ENCODE measurements around the gene OSBPL2.

Gene OSBPL2

DNA sequence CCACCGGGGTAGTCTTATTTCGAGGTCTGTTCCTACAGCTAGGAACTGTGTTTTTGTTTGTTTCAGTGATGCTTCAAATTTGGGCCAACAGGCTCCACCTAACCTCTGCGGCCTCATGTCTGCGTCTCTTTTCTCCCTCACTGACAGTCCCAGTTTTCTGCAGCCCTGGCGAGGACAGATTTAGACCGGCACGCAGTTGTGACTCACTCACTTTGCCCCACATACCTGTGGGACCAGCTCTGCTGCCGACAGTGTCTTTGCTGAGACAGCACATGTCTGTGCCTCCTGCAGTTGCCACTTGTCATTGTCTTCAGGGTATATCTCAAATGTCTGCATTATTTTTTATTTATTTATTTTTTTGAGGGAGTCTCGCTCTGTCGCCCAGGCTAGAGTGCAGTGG, 29.2 kb downstream of the OSBPL2 start:
- no peak overlapping the region for H3K4me3 ChIP-seq (ENCODE audit: low read depth, low read length)
- TF ChIP-seq, protein P1, sequence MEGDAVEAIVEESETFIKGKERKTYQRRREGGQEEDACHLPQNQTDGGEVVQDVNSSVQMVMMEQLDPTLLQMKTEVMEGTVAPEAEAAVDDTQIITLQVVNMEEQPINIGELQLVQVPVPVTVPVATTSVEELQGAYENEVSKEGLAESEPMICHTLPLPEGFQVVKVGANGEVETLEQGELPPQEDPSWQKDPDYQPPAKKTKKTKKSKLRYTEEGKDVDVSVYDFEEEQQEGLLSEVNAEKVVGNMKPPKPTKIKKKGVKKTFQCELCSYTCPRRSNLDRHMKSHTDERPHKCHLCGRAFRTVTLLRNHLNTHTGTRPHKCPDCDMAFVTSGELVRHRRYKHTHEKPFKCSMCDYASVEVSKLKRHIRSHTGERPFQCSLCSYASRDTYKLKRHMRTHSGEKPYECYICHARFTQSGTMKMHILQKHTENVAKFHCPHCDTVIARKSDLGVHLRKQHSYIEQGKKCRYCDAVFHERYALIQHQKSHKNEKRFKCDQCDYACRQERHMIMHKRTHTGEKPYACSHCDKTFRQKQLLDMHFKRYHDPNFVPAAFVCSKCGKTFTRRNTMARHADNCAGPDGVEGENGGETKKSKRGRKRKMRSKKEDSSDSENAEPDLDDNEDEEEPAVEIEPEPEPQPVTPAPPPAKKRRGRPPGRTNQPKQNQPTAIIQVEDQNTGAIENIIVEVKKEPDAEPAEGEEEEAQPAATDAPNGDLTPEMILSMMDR (IDR thresholded peaks at IDR 0.05; ENCODE audit: insufficient read depth, low read depth, low read length, missing control alignments) = no peak
- DNase-seq (ENCODE audit: low read depth) = no peak

DNA sequence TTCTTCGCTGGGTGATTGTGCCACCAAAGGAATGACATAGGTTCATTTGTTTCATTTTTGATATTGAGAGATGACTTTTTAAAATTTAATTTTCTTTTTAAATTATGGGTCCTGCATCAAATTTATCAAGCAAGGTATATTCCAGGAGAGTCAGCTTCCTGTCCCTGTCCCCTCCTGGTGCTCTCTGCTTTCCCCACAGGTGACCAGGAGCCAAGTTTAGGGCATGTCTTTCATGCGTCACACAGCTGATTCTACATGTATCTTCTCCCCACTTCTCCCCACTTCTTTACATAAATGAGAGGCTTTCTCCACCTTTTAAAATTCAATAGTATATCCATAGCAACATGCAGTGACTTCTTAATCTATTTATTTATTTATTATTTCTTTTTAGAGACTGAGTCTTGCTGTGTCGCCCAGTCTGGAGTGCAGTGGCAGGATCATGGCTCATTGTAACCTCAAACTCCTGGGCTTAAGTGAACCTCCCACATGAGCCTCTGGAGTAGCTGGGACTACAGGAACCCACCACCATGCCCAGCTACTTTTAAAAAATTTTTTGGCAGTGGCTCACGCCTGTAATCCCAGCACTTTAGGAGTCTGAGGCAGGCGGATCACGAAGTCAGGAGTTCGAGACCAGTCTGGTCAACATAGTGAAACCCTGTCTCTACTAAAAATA, 30.0 kb downstream of the OSBPL2 start:
- no peak for DNase-seq (ENCODE audit: low read depth)
- no peak overlapping the region for H3K4me3 ChIP-seq (ENCODE audit: low read depth, low read length)
- TF ChIP-seq, protein P1 (IDR thresholded peaks at IDR 0.05; ENCODE audit: insufficient read depth, low read depth, low read length, missing control alignments) = no peak

DNA sequence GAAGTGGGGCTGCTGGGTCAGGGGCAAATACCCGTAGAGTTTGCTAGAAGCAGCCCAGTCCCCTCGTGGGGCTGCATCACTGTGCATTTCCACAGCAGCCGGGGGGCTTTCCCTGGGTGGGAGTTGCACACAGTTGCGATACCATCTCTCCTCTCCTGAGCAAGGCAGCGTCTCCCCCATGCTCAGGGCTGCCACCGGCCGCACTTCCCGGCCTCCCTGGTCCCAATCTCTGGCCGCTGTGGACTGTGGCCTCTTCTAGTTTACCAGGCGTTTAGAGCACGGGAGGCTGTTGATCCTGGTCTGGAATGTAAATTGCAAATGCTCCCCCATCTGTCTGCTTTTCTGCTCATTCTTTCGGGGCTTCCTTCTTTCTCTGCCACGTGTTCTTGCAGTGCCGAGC, 31.1 kb downstream of the OSBPL2 start:
- TF ChIP-seq, protein P1 (IDR thresholded peaks at IDR 0.05; ENCODE audit: insufficient read depth, low read depth, low read length, missing control alignments) = no peak
- no peak for DNase-seq (ENCODE audit: low read depth)
- H3K4me3 ChIP-seq (ENCODE audit: low read depth, low read length) = no peak overlapping the region

DNA sequence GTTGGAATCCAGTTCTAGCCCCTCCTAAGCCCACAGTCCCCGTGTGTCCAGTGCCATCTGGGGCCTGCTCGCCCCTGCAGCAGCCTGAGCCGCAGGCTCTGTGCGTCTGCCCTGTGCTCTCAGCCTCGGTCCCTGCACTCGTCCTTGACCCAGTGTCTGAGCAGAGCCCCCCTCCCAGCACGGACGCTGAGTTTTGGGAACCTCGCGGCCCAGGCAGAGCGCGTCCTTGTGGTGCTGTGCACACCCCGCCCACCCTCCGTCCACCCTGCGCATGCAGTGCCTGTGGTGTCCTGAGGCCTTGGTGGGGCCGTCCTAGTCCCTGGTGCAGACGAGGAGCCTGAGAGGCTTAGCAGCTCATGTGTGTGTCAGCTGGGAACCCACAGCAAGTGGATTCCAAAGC, 31.6 kb downstream of the OSBPL2 start:
- DNase-seq (ENCODE audit: low read depth) = no peak
- H3K4me3 ChIP-seq (ENCODE audit: low read depth, low read length) = no peak overlapping the region
- TF ChIP-seq, protein P1 (IDR thresholded peaks at IDR 0.05; ENCODE audit: insufficient read depth, low read depth, low read length, missing control alignments) = no peak

DNA sequence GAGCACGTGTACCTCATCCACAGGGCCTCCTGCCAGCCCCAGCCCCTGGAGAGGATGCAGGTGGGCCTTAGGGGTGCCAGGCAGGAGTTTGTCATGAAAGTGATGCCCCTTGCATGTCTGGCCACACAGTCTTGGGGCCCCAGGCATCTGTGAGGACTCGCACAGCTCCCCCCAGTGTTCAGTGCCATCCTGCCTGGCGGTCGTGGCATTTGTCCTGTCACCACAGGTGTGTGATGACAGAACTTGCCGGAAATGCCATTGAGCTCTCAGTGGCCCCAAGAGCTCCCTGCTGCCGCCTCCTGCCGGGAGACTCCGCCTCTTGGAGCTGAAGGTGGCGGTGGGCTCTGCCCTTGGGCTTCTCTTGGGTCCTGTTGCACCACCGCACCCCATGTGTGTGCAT, 33.9 kb downstream of the OSBPL2 start:
- no peak overlapping the region for H3K4me3 ChIP-seq (ENCODE audit: low read depth, low read length)
- TF ChIP-seq, protein P1 (IDR thresholded peaks at IDR 0.05; ENCODE audit: insufficient read depth, low read depth, low read length, missing control alignments) = no peak
- DNase-seq (ENCODE audit: low read depth) = no peak

DNA sequence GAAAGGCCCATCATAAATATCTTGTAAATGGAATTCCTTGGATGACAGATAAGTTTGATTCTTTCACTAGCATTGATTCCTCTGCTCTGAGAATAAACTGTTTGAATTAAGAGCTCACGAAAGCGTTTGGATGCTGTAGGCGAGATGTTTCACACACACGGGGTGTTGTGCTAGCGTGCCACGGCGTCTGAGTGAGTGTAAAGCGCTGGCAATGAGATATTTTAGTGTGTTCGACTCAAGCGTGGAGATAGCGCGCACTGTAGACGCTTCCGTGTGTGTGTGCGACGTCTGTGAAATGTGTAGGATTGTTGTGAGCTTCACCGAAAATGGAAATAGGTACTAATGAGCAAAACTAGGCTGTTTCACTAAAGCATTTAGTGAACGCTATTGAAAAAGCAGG, 35.1 kb downstream of the OSBPL2 start:
- no peak overlapping the region for H3K4me3 ChIP-seq (ENCODE audit: low read depth, low read length)
- TF ChIP-seq, protein P1 (IDR thresholded peaks at IDR 0.05; ENCODE audit: insufficient read depth, low read depth, low read length, missing control alignments) = no peak
- DNase-seq (ENCODE audit: low read depth) = no peak

DNA sequence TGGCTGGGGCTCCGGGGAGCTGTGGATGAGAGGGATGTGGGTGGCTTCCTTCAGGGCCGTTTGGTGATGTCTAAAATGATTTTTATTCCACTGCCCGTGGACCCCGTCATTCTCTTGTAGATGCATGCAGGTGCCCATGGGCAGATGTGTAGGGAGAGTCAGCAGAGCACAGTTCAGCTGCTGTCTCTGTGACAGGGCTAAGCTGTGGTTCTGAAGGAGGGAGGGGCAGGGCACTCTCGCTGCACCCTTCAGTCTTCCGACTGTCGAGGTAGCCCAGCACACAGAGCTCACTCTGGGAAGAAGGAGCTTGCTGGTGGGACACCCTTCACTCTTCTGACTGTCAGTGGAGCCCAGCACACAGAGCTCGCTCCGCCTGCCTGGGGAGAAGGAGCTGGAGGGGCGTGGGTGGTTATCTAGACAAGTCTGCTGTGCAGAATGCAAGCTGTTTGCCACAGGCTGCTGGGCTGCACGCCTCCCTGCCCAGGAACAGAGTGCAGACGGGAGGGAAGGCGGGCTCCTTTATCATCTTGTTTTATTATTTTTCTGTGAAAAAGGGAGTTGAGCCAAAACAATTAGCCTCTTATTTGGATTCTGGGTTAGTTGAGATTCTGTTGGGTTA, 36.1 kb downstream of the OSBPL2 start:
- no peak for DNase-seq (ENCODE audit: low read depth)
- no peak overlapping the region for H3K4me3 ChIP-seq (ENCODE audit: low read depth, low read length)
- TF ChIP-seq, protein P1 (IDR thresholded peaks at IDR 0.05; ENCODE audit: insufficient read depth, low read depth, low read length, missing control alignments) = no peak

All from GM12865 (cell line).